Stimulated activated CD8-positive, alpha-beta memory T cell treated with anti-CD3 and anti-CD28 coated beads, Interleukin-15, amount 100 ng/mL, for 48 hours (primary cell): Measurements from ENCODE around the gene NRXN3.

ENCODE experiments used
- DNase-seq, 2 donors: peaks; one replicate each; pipeline ENCODE4 v3.0.0-alpha.2; 2020; ENCODE audit warnings: low read depth in 2 of 2

Gene NRXN3

GRCh38 chr14:79516009-79516408 lies 1345.8 kb downstream of the NRXN3 start:
- DNase-seq, result no peak

- no peak for DNase-seq
Observed at GRCh38 chr14:79525416-79525815, 1355.2 kb downstream of the NRXN3 start.

GRCh38 chr14:79528828-79529416 lies 1358.7 kb downstream of the NRXN3 start:
- no peak for DNase-seq

- no peak for DNase-seq
Observed at GRCh38 chr14:79530555-79530954, 1360.4 kb downstream of the NRXN3 start.

GRCh38 chr14:79534703-79535353 lies 1364.7 kb downstream of the NRXN3 start:
- DNase-seq, result no peak

- DNase-seq, result no peak
Observed at GRCh38 chr14:79540394-79540793, 1370.2 kb downstream of the NRXN3 start.

- no peak for DNase-seq
Observed at GRCh38 chr14:79542121-79542520, 1371.9 kb downstream of the NRXN3 start.

GRCh38 chr14:79543348-79543747 lies 1373.2 kb downstream of the NRXN3 start:
- no peak for DNase-seq

GRCh38 chr14:79543967-79544697 lies 1374.0 kb downstream of the NRXN3 start:
- DNase-seq, result no peak

GRCh38 chr14:79544698-79545070 lies 1374.5 kb downstream of the NRXN3 start:
- no peak for DNase-seq

- DNase-seq, result no peak
Observed at GRCh38 chr14:79548836-79549235, 1378.7 kb downstream of the NRXN3 start.

GRCh38 chr14:79549515-79549914 lies 1379.3 kb downstream of the NRXN3 start:
- DNase-seq, result no peak

GRCh38 chr14:79551523-79551922 lies 1381.3 kb downstream of the NRXN3 start:
- DNase-seq, result no peak

GRCh38 chr14:79552778-79553177 lies 1382.6 kb downstream of the NRXN3 start:
- no peak for DNase-seq

- DNase-seq, result no peak
Observed at GRCh38 chr14:79554816-79555215, 1384.6 kb downstream of the NRXN3 start.

GRCh38 chr14:79555429-79555828 lies 1385.3 kb downstream of the NRXN3 start:
- DNase-seq, result no peak

- DNase-seq, result no peak
Observed at GRCh38 chr14:79557309-79557708, 1387.1 kb downstream of the NRXN3 start.

GRCh38 chr14:79562185-79562584 lies 1392.0 kb downstream of the NRXN3 start:
- no peak for DNase-seq

- DNase-seq, result no peak
Observed at GRCh38 chr14:79564371-79564770, 1394.2 kb downstream of the NRXN3 start.

- DNase-seq, result no peak
Observed at GRCh38 chr14:79567306-79567705, 1397.1 kb downstream of the NRXN3 start.

GRCh38 chr14:79568594-79568993 lies 1398.4 kb downstream of the NRXN3 start:
- no peak for DNase-seq

- no peak for DNase-seq
Observed at GRCh38 chr14:79569072-79569471, 1398.9 kb downstream of the NRXN3 start.

GRCh38 chr14:79570648-79571047 lies 1400.5 kb downstream of the NRXN3 start:
- no peak for DNase-seq
